ENCODE results near the gene SLC7A1.

Gene SLC7A1

GRCh38 chr13:29526741-29527140, 68.7 kb downstream of the SLC7A1 start:
- no peak for DNase-seq

DNA sequence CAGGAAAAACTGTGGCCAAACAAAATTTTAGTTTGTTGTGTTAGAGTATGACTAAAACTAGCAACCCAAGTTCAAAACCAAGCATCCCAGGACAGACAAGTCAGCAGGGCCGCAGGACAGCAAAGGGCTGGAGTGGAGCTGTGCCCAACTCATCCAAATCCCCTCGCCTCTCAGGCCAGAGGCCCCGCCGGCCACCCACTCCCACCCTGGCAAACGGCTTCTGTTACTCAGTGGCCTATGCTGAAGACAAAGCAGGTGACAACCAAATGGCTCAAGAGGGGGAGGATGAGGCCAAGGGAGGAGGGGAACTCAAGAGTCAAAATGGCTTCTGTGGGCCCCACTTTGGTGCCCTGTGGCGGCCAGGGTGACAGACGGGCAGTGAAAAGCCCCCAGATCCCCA, 69.7 kb downstream of the SLC7A1 start:
- no peak for DNase-seq

DNA sequence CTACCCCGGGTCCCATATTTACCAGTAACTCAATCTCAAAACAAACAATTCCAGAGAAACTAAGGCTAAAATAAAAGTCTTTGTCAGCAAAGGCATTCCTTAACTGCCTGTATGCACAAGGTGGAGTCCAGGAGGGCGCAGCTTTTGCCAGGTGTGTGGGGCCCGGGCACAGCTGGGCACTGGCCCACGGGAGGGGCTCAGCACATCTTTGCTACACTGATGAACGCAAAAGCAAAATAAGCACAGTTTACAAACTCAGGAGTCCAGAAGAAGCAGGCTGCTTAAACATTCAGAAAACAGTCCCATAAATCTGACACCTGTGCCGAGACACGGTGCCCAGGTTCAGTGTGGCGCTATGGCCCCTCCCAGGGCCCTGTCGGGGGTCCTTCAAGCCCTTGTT, 70.8 kb downstream of the SLC7A1 start:
- DNase-seq, result no peak

- DNase-seq, result no peak
Measured at GRCh38 chr13:29524176-29524575, 71.3 kb downstream of the SLC7A1 start.

DNA sequence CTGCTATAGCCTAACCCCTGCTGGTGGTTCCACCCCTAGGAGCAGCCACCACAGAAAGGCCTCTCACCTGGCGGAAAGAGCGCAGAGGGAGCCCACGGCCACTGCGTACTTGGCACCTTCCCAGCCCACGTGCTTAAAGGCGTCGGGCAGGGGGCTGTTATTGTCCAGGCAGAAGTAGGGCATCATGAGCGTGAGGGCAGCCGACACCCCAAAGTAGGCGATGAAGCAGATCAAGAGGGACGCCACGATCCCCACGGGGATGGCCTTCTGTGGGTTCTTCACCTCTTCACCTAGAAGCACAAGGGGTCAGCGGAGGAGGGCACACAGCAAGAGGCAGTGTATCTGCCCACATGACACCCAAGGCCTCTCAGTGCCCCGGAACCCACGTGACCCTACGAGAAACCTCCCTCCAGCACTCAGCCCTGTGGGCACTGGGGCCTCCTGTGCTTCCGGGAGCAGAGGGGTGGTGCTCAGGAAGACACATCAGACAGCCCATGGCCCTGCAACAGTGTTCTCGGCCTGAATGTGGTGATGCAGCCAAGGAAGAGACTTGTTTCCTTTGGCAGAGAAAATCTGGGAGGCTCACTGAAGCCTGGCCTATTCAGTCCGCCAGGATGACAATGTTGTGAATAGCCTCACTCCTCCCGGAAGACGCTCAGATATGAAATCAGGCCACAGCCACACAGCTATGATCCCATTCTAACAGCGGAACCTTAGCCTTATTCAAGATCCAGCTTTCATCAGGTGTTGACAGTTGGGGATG, 72.1 kb downstream of the SLC7A1 start:
- DNase-seq, result no peak

DNA sequence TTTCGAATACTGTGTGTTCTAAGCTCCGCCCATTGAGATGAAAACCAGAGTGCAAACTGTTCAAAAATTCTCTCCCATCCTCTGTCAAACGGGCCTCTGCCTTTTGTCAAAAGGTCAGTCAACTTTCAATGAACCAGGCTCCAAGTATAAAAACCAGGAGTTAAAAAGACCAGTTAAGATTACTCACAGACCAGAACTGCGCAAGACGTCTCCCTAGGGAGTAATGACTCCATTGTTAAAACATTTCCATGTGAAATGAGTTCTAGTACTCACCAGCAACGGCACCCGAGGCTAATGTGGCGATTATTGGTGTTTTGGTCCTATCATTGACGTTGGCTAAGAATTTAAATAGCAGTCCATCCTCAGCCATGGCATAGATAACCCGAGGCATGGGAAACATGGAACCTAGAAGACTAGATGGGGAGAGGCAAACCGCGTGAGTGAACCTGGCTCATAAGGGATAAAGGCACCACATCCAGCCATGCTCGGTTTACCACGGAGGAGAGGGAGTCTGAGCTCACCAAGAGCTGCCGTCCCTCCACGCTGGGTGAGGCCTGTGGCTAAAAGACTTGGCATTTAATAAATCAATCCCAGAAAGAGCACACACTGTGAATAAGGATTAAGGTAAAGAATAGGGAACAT, 73.3 kb downstream of the SLC7A1 start:
- DNase-seq, result no peak

DNA sequence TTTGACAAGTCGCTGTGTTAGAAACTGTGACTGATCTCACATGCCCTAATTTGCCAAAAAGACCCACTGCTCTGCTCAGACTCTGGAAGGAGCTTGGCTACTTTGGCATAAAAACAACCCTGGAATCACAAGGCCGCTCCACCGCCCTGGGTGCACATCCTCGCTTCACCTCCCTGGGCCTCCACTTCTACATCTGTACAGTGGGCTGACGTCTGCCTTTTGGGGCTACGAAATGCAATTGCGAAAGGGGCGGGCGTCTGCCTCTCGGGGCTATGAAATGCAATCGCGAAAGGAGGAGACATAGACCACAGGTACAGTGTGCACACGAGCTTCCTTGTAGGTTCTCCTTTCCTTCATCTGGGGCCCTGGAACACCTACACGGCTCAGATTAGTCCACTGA, 74.2 kb downstream of the SLC7A1 start:
- DNase-seq, result no peak

DNA sequence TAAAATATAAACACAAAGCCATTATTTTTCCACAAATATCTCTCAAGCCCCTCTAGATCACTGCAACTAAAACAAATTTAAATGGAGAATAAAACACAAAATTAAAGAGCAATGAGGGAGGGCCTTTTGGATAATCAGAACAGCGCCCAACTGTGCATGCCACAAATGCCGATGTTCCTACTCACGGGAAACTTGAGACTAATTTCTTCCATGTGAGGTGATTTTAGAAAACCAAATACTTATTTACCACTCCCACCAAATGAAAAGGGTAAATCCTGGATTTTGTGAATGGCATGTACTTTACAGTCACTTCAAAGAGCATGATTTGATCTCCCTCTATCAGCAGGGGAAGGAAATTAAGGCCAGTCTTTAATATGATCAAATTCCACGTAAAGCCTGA, 74.8 kb downstream of the SLC7A1 start:
- DNase-seq, result no peak

DNA sequence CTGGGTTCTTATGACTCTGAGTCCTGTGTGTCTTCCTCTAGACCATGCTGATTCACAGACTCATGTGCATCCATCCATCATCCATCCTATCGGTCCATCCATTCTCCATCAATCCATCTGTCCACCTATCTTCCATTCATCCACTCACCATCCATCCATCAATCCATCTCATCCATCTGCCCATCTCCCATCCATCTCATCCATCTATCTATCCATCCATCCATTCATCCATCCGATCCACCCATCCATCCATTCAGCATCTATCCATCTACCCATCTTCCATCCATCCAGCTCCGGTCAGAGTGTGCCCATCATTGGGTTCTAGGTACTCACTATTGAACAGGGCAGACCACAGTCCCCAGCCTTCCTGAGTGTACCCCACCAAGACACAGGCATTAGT, 75.6 kb downstream of the SLC7A1 start:
- no peak for DNase-seq

GRCh38 chr13:29516880-29517279, 78.6 kb downstream of the SLC7A1 start:
- no peak for DNase-seq

DNA sequence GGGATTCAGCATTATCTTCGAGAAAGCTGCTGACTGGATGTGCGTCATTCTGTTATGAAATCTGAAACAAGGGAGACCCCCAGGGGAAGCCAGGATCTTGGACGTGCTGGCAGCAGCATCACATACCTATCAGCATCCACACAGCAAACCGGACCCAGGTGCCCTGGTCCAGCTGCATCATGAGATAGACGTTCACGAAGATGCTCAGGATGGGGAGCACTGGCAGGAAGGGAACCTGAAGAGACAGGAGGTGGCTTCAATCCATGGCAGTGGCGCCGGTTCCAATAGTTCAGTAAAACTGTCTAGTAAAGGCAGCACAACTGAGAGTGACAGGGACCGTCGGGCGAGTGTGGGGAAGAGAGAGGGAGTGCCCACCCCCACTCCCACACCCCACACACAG, 79.5 kb downstream of the SLC7A1 start:
- no peak for DNase-seq

GRCh38 chr13:29515372-29515771, 80.1 kb downstream of the SLC7A1 start:
- no peak for DNase-seq

DNA sequence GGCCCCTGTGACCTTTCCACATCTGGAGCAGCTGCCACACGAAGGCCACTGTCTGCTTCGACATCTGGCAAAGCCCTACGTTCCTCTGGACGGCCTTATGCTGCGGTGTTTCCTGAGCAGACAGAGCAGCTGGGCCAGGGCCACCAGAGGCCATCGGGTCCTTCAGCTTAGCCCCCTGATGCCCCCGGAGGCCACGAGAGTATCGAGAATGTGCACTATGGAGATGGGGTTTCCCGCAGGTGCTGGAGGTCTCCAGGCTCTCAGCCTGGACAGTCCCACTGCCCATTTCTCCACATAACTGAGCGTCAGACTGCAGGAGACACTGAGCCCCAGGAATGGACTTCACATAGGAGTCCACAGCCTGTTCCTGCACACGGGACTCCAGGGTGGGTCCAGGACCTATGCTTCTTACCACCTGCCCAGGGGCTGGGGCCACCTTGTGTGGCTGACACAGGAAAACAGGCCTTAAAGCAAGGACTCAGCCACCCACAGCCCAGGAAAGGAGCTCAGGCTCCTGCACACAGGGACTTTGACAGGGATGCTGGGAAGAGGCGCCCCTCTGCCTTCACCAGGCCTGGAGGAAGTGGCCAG, 80.7 kb downstream of the SLC7A1 start:
- DNase-seq, result no peak

- DNase-seq, result no peak
Measured at GRCh38 chr13:29513981-29514719, 81.3 kb downstream of the SLC7A1 start.

DNA sequence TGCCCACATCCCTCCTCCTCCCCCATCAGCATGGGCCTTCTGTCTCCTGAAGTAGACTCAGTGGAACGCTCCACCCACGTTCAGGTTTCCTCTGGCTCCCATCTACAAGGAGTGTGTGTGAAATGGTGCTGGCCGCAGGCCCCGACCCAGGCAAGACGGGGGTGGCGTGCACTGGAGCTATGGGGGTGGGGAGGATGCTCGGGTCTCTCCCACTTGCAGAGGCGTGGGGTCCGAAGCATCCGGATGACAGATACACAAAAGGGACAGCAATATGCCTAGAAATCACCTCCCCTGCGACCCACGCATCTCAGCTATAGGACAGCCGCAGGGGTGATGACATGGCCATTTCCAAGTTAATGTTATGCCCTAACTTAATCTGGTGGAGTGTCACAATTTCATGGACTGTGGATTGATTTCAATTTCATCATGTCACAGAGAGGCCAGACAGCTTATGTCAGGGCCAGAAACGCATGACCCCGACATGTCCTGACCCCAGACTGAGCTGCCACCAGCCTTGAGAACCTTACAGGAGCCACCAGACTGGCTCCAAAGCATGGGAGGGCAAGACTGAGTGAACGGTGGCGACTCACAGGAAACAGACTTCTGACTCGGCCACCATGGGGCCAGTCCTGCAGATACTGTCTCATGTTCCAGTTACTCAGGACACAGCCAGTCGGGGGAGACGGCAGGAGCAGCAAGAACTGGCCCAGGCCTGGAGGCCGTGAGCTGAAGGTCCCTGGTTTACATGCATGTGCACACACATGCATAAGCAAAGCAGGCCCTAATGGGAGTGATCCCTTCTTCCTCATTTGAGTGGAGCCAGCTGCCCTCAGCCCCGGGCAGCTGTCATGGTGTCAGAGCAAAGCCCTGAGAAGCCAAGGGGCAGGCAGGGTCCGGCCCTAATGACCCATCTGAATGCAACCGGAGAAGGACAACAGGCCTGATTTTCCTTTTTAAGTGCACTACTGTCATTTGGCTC, 82.2 kb downstream of the SLC7A1 start:
- DNase-seq, result no peak

- DNase-seq, result no peak
Measured at GRCh38 chr13:29511980-29512379, 83.5 kb downstream of the SLC7A1 start.

DNA sequence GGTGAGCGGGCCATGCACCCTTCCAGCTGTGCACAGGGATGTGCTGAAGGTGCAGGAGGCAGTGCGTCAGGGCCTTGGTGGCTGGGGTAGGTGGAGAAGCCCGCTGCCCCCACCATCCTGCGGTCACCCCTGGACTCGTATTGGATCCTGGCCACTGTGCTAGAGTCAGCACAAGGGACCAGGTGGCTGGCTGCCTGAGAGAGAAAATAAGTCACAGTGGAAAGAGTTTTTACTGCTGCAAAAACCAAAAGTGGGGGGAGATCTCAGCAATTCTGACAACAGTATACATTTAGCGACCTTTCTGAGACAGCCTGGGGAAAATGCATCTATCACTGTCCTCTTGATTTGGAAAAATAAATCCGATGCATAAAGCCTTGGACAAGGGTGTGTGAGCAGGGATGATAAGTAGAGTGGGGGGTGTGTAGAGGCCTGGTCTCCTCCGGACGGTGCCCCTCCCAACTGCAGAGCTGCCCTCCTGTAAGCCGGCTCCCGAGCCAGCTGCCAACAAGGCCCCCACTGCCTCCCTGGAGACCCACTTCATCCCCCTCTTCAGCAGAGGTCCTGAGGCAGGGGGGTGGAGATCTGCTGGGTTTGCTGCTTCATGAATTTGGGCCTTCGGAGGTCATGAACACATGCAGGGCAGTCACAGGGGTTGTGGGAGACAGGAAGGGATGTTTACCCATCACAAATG, 84.2 kb downstream of the SLC7A1 start:
- no peak for DNase-seq

DNA sequence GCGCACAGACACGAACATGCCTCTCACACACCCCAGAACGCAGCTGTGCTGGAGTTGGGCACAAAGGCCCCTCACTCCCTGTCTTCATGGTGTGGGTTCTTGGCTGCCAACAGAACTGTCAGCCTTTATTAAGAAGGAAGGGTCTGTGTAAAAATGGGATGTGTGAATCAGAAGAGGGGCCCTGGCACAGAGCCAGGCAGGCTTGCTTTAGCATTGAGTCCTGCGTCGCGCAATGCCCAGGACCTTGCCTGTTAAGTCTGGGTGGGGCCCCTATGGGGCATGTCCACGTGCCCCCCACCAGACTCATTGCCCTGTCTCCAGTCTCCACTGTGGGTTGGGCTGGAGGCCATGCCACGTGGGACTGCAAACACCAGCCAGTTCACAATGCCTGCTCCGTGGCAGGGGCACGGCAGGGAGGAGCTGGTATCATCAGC, 84.8 kb downstream of the SLC7A1 start:
- DNase-seq, result no peak

DNA sequence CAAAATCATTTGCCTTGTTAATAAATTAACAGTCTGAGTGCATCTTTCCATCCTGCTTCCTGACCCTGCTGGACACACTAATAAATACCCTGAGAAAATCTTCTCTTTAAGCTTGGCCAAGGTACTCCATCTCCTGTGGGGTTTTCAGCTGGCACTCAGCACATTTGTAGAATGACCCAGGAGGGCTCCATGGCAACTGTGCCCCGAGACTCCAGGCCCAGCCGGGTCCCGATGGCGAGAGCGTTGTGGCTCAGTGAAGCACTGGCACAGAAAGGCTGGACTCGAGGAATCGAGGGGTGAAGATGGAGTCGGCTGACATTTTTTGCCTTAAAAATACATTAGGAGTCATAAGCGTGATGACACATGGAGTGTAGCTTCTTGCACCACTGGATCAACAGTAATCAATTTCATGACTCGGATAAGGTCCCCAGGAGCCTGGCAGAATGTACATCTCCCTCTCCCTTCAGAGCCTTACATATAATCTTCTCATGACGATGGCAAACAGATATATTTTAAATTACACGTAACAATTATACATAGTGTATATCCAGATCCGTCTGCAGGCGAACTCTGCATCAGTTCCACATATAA, 85.4 kb downstream of the SLC7A1 start:
- no peak for DNase-seq

GRCh38 chr13:29508876-29509252, 86.6 kb downstream of the SLC7A1 start:
- no peak for DNase-seq

DNA sequence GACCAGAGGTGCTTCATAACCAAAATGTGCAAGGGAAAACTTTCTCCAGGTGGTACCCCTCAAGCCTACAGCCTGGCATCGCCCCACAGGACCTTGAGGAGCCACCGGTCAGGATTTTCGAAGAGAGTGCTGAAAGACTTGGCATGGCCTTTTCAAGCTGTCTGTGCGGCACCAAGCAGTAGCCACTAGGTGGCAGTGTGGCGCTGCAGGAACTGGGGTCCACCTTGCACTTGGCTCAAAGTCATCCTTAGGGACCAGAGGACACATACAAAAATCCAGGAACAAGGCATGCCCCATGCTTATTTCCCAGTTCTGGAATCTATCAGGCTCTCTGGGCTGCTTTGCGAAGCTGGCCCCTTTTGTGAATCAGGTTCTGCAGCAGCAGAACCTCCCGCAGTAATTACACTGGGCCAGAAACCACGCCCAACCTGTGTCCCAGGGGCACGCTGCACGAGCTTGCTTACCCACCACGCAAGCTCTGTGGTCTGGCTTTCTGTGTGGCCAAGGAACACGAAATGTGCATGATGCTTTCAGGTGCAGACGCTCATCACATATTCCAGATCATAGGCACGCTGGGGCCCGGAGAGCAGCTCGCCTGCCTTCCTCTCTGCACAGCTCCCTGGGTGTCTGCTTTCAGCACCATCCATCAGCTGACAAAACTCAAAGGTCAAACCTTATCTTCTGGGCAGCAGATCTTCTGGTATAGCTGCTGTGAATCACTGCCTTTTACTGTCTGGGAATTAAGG, 87.2 kb downstream of the SLC7A1 start:
- DNase-seq, result peak; percentile 71
